LNCAP (cell line): ENCODE results near the gene CCDC169.

Experiments used
- TF ChIP-seq, protein P1 (sequence below): fragments of 450-650 bp; IDR thresholded peaks from 2 replicates; pipeline ENCODE4 v1.5.1; 2017; ENCODE audit warnings: mild to moderate bottlenecking

The CCDC169 gene

DNA sequence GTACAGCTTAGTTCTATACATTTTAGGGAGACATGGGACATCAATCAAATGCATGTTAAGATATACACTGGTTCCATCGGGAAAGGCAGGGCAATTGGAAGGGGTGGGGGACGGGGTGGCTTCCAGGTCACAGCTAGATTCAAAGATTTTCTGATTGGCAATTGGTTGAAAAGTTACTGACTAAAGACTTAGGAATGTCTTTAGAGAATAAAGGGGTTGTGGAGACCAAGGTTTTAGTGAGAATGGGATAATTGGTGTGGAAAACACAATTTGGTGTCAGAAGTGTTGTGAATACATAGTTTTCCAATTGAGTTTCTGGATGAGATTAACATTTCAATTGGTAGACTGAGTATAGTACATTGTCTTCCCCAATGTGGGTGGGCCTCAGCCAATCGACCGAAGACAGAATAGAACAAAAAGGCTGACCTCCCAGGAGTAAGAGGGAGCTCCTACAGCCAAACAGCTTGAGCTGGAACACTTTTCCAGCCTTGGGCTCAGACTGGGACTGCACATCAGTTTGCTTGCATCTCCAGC, 988 bp upstream of the CCDC169 start:
- TF ChIP-seq, protein P1, sequence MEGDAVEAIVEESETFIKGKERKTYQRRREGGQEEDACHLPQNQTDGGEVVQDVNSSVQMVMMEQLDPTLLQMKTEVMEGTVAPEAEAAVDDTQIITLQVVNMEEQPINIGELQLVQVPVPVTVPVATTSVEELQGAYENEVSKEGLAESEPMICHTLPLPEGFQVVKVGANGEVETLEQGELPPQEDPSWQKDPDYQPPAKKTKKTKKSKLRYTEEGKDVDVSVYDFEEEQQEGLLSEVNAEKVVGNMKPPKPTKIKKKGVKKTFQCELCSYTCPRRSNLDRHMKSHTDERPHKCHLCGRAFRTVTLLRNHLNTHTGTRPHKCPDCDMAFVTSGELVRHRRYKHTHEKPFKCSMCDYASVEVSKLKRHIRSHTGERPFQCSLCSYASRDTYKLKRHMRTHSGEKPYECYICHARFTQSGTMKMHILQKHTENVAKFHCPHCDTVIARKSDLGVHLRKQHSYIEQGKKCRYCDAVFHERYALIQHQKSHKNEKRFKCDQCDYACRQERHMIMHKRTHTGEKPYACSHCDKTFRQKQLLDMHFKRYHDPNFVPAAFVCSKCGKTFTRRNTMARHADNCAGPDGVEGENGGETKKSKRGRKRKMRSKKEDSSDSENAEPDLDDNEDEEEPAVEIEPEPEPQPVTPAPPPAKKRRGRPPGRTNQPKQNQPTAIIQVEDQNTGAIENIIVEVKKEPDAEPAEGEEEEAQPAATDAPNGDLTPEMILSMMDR = no peak

DNA sequence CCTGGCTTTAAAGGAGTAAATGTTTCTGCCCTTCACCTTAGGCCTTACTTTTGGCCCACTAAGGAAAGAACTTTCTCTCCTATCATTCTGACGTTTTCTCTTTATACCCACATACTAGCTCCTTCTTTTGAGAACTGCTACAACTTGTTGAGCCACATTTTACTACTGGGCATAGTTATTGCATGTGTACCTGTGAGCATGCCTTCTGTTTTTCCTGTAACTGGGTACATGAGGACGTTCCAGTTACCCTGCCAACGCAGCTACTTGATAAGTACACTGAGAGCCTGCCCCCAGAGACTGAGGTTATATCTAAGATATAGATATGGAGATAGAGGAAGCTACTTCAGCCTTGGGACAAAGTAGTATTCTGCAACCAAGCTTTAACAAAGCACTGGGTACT, 3.5 kb downstream of the CCDC169 start:
- TF ChIP-seq, protein P1 = no peak

DNA sequence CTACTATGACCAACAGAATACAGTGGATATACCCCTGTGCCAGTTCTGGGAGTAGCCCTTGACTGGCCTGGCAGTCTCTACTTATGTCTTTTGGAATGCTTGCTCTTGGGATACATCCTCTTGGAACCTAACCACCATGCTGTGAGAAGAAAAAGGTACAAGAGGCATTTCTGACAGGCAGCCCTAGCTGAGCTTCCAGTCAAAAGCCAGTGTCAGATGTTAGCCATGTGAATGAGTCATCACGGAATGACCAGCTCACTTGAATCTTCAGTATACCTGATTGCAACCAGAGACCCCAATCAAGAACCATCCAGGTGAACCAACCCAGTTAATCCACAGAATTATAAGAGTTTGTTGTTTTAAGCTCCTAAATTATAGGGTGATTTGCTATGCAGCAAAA, 4.1 kb downstream of the CCDC169 start:
- TF ChIP-seq, protein P1 = no peak

DNA sequence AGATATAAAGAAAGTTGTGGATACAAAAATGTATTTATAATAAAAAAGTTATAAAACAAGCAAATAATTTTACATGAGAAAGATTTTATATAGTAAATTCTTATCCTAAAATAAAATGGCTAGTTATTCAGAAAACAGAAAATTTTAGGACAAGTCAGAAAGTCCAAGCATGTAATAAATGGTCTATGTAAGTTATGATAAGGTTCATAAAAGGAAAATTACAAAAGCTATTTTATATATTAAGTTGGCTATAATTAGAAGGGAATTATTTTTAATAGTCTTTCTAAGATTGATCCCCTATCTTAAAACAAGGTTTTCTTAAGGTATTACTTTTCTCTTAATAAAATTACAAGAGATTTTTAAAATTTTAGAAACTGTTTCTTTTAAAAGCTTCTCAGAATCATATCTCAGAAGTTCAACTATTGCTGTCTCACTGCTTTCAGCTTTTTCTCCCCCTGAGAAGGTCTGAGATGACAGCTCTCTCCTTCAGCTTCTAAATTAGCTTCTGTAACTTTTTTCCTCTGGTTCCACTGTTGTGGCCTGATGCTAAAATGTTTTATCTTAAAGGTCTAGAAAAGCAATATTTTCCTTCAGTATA, 8.7 kb downstream of the CCDC169 start:
- TF ChIP-seq, protein P1 = no peak

DNA sequence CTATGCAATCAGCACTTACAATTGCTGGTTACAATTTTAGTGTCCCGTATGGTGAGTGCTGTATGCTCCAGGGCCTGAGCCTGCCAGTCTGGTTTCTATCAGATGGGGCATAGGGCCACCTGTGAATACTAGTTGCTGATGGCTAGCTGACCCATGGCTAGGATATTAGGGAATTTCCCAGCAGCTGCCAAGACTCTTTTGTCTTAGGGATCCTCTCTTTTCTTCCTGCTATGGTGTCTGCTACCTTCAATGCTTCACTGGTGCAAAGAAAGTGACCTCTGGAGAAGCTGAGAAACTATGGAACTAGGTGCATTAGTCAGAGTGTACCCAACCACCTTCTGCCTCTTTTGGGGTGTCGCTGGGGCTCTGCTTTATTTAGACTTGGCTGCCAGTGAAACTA, 11.6 kb downstream of the CCDC169 start:
- TF ChIP-seq, protein P1 = no peak

DNA sequence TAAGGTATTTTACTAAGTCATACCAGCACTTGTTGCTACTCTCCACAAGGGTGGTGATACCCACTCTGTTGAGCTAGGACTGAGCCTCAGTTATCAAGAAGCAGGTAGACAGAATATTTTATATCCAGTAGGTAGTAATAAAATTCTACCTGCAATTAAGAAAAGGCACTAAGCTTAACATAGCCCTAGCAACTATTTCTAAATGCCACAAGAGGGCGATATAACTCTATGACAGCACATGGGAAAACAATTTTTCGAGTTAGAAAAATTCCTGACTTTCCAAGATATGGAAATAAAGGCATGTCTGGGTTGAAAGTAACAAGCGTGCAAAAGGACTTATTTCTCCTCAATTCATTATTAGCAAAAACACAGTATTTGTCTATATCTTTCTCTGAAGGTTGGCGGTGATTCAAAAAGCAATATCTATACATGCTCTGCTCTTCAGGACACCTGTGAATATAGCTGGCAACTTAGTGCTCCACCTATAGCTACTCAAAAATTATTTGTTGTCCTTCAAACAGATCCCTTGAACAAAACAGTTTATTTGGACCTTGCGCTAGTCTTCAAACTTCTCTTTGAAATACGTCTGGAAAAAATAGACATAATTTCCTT, 14.7 kb downstream of the CCDC169 start:
- TF ChIP-seq, protein P1 = peak; percentile 68

DNA sequence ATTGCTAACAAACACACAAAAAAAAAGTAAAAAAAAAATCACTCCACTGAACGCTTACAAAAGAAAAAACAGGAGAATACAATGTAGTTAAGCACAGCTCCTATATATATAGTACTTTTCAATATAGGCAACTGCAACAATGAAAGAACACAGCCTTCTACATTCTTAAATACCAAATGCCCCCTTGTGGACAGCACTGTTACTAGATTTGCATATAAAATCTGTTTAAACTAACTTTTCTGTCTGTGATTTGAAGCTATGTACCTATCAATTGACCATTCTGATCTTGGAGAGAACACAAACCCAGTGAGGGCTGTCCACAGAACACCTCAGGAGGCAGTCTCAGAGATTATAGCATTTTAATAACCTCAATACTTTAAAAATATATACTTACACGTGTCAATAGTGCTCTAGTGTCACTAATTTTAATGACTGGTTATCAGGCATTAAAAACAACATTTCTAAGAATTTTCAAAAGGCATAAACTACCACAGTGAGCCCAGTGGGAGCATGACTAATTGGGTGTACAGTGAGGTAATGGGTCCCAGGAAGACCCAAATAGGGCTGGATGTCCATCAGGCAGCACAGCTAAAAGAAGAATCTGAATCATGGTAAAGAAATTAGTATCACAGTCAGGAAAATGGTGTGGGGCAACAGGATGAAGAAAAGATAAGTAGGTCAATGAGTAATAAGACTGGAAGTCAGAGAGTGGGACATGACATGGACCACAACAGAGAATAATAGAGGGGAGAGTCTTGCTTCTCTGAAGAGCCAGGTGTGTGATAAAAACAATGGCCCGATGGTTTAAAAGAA, 22.2 kb downstream of the CCDC169 start:
- TF ChIP-seq, protein P1 = peak; percentile 58
